ENCODE data around the gene LRRC14B.
"Not testable (repeated sequence)": the region's sequence is repeated elsewhere in the genome, so short reads cannot be mapped to it uniquely, and the experiment has no call there.

The LRRC14B gene

DNA sequence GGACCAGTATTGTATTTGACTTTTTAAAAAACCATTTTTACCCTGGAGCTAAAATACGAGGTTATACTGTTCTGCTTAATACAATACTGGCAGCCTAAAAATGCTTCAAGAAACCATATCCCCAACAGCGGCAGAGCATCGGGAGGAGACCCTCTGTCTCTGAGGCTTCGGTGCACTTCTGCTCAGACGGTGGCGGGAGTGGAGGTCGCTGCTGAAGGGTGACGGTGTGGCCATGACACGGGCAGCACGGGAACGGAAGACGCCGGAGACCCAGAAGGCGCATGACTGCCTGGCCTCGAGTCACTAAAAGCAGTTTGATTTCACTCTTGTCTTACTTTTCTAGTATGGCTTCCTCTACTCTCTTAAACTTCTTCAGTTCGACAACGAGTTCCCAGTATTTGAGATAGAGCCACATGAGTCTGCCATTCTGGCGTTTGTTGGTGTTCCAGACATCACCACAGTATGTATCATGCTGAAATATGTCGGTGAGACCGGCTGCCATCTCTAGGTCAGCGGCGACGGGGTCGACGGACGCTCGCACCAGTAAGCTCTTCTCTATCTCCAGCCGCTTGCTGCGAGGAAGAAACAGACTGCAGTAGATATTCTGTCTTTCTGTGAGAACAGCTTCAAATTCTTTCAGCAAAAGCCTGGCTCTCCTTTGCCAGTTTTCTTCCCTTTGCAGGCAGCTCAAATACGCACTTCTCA, 13.8 kb downstream of the LRRC14B start:
- H3K4me3 ChIP-seq (ENCODE audit: low read depth, low read length): no peak overlapping the region

- H3K4me3 ChIP-seq (ENCODE audit: low read depth, low read length): no peak overlapping the region
Observed at GRCh38 chr5:206406-206805, 15.1 kb downstream of the LRRC14B start.

GRCh38 chr5:206927-207536, 15.7 kb downstream of the LRRC14B start:
- H3K4me3 ChIP-seq (ENCODE audit: low read depth, low read length): no peak overlapping the region

DNA sequence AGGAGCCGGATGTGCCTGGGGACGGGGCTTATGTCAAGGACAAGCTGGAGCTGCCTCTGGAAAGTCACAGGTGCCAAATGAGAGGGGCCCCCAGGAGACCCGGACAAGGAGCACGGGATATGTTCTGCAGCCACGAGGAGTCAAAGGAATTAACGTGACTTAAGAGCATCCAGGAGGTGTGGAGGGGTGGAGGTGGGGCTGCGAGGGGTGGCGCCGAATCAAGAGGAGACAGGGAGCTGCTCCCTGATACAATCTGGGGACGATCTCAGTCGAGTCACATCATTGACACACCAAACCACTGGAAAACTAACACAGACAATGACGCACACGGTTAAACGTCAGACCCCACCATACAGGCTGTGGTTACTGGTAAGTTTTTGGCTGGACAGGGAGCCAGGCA, 16.3 kb downstream of the LRRC14B start:
- no peak overlapping the region for H3K4me3 ChIP-seq (ENCODE audit: low read depth, low read length)

GRCh38 chr5:208449-209114, 17.3 kb downstream of the LRRC14B start:
- no peak overlapping the region for H3K4me3 ChIP-seq (ENCODE audit: low read depth, low read length)

DNA sequence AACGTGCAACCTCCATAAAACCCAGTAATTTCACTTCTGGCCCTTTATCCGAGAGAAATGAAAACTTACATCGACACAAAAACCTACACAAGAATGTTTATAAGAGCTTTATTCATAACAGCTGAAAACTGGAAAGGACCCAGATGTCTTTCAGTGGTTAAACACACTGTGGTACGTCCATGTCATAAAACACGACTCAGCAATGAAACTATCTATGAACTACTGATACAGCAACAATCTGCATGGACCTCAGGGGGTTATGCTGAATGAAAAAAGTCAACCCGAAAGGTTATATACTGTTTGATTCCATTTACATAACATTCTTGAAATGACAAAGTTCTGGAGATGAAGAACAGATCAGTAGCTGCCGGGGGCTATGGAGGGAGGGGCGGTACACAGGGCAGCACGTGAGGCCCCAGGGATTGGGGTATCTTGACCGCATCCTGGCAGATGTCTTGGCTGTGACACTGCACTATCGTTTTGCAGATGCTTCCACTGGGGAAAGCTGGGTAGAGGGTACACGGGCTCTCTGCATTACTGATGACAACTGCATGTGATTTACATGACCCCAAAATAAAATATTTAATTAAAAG, 22.6 kb downstream of the LRRC14B start:
- no peak overlapping the region for H3K4me3 ChIP-seq (ENCODE audit: low read depth, low read length)

- not testable (repeated sequence) for H3K4me3 ChIP-seq (ENCODE audit: low read depth, low read length)
Observed at GRCh38 chr5:215256-215655, 24.0 kb downstream of the LRRC14B start.

DNA sequence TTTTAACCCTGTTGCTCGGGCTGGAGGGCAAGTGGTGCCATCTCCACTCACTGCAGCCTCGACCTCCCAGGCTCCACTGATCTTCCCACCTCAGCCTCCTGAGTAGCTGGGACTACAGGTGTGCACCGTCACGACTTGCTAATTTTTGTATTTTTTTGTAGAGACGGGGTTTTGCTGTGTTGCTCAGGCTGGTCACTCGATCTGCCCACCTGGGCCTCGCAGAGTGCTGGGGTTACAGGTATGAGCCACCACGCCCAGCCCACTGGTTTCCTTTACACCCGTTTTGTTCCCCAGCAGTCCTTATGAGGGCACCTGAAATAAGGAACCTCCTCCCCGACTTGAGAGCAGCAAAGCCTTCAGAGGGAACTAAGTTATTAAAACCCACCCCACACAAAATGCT, 24.8 kb downstream of the LRRC14B start:
- H3K4me3 ChIP-seq (ENCODE audit: low read depth, low read length): not testable (repeated sequence)

DNA sequence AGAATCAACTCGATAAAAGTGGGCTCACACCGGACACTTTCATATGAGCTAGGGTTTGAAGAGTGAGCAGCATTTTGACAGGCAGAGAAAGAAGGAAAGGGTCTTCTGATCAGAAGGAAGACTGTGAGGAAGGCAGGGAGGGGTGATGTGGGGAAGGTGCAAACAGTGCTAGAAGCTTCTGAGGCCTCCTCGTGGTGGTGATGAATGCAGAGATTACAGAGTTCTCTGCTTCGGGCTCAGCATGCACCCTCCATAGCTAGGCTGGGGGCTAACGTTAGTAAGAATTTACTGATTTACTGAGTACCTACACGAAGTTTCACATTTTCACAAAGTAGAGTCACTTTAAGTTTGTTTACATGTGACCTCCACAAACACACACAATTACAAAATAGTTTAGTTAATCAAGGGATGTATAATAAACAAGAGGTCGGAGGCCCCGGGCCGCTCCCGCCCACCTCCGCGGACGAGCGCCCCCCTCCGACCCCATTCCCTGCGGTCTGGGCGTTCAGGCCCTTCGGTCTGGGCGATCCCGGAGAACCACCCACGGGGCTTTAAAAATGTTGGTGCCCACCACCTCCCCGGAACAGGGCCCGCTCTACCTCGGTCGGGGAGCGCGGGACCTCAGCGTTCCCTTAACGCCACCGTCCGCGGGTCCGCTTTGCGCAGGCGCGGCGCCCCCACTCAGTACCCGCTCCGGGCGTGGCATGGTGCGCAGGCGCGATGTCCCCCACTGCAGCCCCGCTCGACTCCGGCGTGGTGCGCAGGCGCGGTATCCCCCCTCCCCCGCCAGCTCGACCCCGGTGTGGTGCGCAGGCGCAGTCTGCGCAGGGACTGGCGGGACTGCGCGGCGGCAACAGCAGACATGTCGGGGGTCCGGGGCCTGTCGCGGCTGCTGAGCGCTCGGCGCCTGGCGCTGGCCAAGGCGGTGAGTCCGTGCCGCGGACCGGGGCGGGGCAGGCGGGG, 26.5 kb downstream of the LRRC14B start, which contains the start of the genes CCDC127 and SDHA:
CCDC127 (minus strand) TSS at position 660 of the 963 bp plus-strand sequence. CDS start 1,304 bp downstream, outside the sequence.
SDHA (plus strand) TSS at position 827 of the 963 bp plus-strand sequence; CDS start at position 863, 36 bp downstream.
- peak within 1 kb of the TSS; percentile 81 for H3K4me3 ChIP-seq (ENCODE audit: low read depth, low read length)

DNA sequence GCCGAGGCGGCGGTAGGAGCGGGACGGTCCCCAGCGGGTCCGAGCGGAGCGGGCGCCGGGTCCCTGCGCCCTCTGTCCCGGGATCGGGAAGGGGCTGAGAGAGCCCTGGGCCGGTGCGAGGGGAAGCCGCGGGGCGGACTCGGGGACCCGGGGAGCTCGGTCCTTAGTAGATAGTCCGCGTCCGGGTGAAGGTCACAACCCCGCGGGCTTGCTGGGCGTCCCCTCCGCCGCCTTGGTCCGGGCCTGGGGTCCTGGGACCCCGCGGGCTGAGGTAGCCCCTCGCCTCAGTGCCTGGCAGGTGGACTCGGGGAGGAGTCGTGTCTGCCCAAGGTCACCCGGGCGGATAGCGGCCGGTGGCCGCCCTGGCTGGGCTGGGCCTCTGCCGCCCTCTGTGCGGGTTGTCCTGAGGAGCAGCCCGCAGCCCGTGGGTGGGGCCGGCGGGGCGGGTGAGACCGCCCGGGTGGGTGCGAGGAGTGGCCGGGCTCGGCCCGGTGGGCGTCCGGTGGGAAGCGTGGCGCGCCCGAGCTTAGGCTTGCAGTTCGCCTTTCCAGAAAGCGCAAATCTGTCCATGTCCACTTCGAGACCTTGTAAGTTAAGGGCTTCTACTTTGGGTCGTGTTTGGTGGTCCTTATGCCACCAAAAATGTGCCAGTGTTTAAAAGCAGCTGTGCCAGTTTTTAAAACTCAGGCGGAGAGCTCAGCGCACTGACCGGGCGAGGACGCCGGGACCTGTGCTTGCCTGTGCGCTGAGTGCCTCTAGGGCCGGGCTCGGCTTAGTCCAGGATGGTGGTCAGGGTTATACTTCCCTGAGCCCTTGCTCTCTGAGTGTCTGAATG, 27.4 kb downstream of the LRRC14B start:
- H3K4me3 ChIP-seq (ENCODE audit: low read depth, low read length): peak overlapping the region; percentile 81

- peak overlapping the region; percentile 81 for H3K4me3 ChIP-seq (ENCODE audit: low read depth, low read length)
Observed at GRCh38 chr5:219460-219863, 28.2 kb downstream of the LRRC14B start.

DNA sequence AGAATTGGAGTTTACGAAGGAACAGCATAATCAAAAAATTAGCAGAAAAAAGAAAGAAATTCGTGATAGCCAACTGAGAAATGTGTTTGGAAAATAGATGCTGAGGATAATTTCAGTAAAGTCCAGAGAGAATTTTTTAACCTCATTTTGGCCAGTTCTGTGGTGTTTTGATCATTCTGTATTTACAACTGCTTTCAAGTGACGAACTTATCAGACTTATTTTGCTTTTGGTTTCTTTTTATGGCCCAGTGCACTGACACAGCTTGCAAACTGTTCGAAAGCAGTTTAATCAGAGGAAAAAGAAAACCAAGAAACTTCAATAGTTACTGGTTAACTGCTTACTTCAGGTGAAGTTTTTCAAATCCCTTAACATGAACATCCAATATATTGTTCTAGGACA, 28.7 kb downstream of the LRRC14B start:
- H3K4me3 ChIP-seq (ENCODE audit: low read depth, low read length): no peak overlapping the region

GRCh38 chr5:222951-223715, 31.8 kb downstream of the LRRC14B start:
- not testable (repeated sequence) for H3K4me3 ChIP-seq (ENCODE audit: low read depth, low read length)

DNA sequence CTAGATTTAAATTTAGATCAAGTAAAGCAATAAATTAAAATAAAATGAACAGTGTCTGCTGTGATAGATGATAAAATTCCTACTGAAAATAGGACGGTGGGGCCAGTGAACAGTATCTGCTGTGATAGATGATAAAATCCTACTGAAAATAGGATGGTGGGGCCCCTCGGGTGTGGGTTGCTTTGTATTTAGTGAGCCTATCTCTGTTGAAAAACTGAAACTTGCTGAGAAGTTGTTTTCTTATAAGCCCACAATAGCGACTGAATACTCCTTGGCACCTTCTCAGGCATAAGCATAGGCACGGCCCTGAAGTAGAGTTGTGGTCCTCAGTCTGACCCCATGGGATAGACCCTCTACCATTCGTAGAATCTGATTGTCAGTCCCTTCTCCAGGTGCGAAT, 32.5 kb downstream of the LRRC14B start:
- H3K4me3 ChIP-seq (ENCODE audit: low read depth, low read length): no peak overlapping the region

DNA sequence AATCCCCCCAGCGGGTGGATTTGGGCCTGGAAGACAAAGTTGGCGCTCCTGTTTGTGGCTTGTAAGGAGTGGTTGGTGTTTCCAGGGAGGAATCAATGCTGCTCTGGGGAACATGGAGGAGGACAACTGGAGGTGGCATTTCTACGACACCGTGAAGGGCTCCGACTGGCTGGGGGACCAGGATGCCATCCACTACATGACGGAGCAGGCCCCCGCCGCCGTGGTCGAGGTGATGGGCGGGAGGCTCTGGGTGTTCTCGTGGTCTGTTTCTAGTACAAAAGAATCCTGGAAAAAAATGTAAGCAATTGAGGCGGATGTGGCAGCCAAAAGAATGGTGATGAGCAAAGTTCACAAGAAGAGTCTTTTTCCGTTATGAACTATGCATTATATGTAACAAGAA, 34.0 kb downstream of the LRRC14B start:
- H3K4me3 ChIP-seq (ENCODE audit: low read depth, low read length): no peak overlapping the region

DNA sequence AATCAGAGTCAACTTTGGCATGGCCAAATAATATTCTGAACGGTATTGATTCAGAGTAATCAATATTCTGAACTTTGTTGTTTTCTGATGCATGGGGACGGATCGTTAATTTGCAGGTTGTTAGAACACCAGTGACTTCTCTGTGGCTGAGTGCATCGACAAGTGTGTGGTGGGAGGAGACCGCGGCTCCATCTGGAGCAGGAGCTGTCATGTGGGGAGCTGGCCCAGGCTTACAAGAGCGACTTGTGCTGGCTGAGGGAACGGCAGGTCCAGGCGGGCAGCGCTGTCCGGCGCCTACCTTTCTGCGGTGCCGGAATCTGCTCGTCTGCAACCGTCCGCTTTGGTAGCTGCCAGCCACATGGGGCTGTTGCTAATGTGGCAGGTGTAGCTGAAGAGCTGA, 36.1 kb downstream of the LRRC14B start:
- not testable (repeated sequence) for H3K4me3 ChIP-seq (ENCODE audit: low read depth, low read length)

DNA sequence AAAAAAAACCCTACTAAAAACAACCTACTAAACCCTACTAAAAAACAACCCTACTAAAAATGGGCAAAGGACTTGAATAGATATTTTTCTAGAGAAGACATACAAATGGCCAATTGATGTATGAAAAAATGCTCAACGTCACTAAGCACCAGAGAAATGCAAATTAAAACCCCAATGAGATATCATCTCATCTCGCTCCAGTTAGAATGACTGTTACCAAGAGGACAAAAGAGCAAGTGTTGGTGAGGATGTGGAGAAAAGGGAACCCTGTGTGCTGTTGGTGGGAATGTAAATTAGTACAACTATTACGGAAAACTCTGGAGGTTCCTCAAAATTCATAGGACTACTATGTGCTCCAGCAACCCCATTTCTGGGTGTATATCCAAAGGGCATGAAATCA, 37.6 kb downstream of the LRRC14B start:
- H3K4me3 ChIP-seq (ENCODE audit: low read depth, low read length): no peak overlapping the region

- H3K4me3 ChIP-seq (ENCODE audit: low read depth, low read length): no peak overlapping the region
Observed at GRCh38 chr5:230711-231110, 39.4 kb downstream of the LRRC14B start.

- H3K4me3 ChIP-seq (ENCODE audit: low read depth, low read length): no peak overlapping the region
Observed at GRCh38 chr5:231661-232060, 40.4 kb downstream of the LRRC14B start.

All from iPS-11a (cell line).